ENCODE measurements around the gene GMFB. TPM values are rescaled to one million over a fixed set of nuclear protein-coding genes. Genes with fewer than 3 reads are reported as not detected.

The GMFB gene
- total and polyA plus RNA-seq, 9 of the 15 experiments (the other 6 are each of a cell fraction or from before 2014, with no cell fraction given): 14.0 to 31.7 (median 20.5) TPM

- TF ChIP-seq ZNF318 (IDR thresholded peaks at IDR 0.05; ENCODE audit: borderline replicate concordance in 1 of 2, low read depth in 1 of 2) (no peak), ZNF511 (CRISPR knock-in tag; IDR thresholded peaks at IDR 0.05) (no peak)
These were observed 60.3 kb downstream of the GMFB start (continued) for GRCh38 chr14:54428527-54428926.
